HEK293T (cell line): ENCODE data around the gene CASKIN1.

Source experiments
- CTCF ChIA-PET: fragments of 350-600 bp; formaldehyde crosslinking; extraction: SDS; loops from one replicate; lab custom pipeline; 2021; ENCODE audit warnings: antibody characterized with exemption, inconsistent platforms; lab: Yijun Ruan, JAX
- POLR2A ChIA-PET: fragments of 350-600 bp; formaldehyde crosslinking; extraction: SDS; loops from one replicate; lab custom pipeline; 2020; ENCODE audit warnings: antibody characterized with exemption, inconsistent platforms; lab: Yijun Ruan, JAX
- DNase-seq: peaks from one replicate; pipeline ENCODE4 v3.0.0; 2012; ENCODE audit warnings: mixed read lengths; ENCODE audit errors: extremely low spot score
- ARNT ChIP-seq: fragments of 450-650 bp; IDR thresholded peaks from 2 replicates; pipeline ENCODE4 v1.6.1; 2017; ENCODE audit warnings: mild to moderate bottlenecking
- BHLHE40 ChIP-seq: fragments of 450-650 bp; IDR thresholded peaks from 2 replicates; pipeline ENCODE4 v1.6.1; 2016; ENCODE audit warnings: mild to moderate bottlenecking, moderate library complexity, borderline replicate concordance
- CTBP1 ChIP-seq: fragments of 450-650 bp; IDR thresholded peaks from 2 replicates; pipeline ENCODE4 v1.6.1; 2016; ENCODE audit warnings: borderline replicate concordance
- ELF4 ChIP-seq: fragments of 450-650 bp; IDR thresholded peaks from 2 replicates; pipeline ENCODE4 v1.6.1; 2017; ENCODE audit warnings: antibody characterized with exemption
- FOXA1 ChIP-seq: fragments of 450-650 bp; IDR thresholded peaks from 2 replicates; pipeline ENCODE4 v1.6.1; 2016; ENCODE audit warnings: mild to moderate bottlenecking
- FOXK2 ChIP-seq: fragments of 450-650 bp; IDR thresholded peaks from 2 replicates; pipeline ENCODE4 v1.6.1; 2016; ENCODE audit warnings: mild to moderate bottlenecking
- FOXM1 ChIP-seq: fragments of 450-650 bp; IDR thresholded peaks from 2 replicates; pipeline ENCODE4 v1.6.1; 2017; ENCODE audit warnings: mild to moderate bottlenecking, borderline replicate concordance
- HDGF ChIP-seq: fragments of 450-650 bp; IDR thresholded peaks from 2 replicates; pipeline ENCODE4 v1.6.1; 2017; ENCODE audit warnings: antibody characterized with exemption, borderline replicate concordance
- L3MBTL2 ChIP-seq: fragments of 450-650 bp; conservative IDR thresholded peaks from 2 replicates; pipeline ENCODE4 v1.6.1; 2016; ENCODE audit warnings: mild to moderate bottlenecking
- LEF1 ChIP-seq: fragments of 450-650 bp; IDR thresholded peaks from 2 replicates; pipeline ENCODE4 v1.6.1; 2017; ENCODE audit warnings: mild to moderate bottlenecking, borderline replicate concordance
- NFRKB ChIP-seq: fragments of 450-650 bp; IDR thresholded peaks from 2 replicates; pipeline ENCODE4 v1.6.1; 2016; ENCODE audit warnings: mild to moderate bottlenecking, moderate library complexity
- PKNOX1 ChIP-seq: fragments of 450-650 bp; IDR thresholded peaks from 2 replicates; pipeline ENCODE4 v1.6.1; 2016
- SP1 ChIP-seq: fragments of 450-650 bp; IDR thresholded peaks from 2 replicates; pipeline ENCODE4 v1.6.1; 2017
- SUZ12 ChIP-seq: fragments of 450-650 bp; IDR thresholded peaks from 2 replicates; pipeline ENCODE4 v1.6.1; 2016; ENCODE audit warnings: mild to moderate bottlenecking
- TARDBP ChIP-seq: fragments of 450-650 bp; IDR thresholded peaks from 2 replicates; pipeline ENCODE4 v1.6.1; 2016
- ZNF384 ChIP-seq: fragments of 450-650 bp; IDR thresholded peaks from 2 replicates; pipeline ENCODE4 v1.6.1; 2016

The CASKIN1 gene

GRCh38 chr16:2173916-2174315, 22.5 kb downstream of the CASKIN1 start:
- ChIA-PET CTCF (no interaction called here), POLR2A (interaction anchor here (2.8 kb wide), 1 partner anchor 19 kb away, joined by 27 read pairs; the partner anchor contains the start of gene TRAF7)
- TF ChIP-seq ARNT: no peak
- TF ChIP-seq SUZ12: no peak
- no peak for TF ChIP-seq CTBP1
- no peak for TF ChIP-seq SP1
- TF ChIP-seq NFRKB: no peak
- no peak for TF ChIP-seq L3MBTL2
- no peak for TF ChIP-seq FOXM1
- no peak for TF ChIP-seq HDGF
- DNase-seq: no peak

DNA sequence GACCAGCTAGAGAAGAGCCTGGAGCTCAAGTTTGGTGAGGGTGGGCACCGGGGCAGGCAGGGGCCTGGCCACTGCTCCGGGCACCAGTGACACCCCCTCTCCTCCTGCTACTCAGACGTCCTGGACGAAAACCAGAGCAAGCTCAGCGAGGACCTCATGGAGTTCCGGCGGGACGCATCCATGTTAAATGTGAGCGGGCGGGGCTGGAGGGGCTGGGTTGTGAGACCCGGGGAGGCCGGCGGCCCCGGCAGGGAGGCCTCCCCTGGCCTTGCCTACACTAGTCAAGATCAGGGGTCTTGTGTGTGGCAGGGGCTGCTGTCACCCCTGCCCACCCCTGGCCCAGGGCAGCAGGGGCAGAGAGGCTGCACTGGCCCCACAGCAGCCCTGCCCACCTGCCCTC, 23.0 kb downstream of the CASKIN1 start:
- ChIA-PET CTCF (no interaction called here), POLR2A (interaction anchor here (0.9 to 2.8 kb wide), 2 partner anchors 8 to 18 kb away, joined by 3 to 27 read pairs; partner anchors contain the start of gene TRAF7)
- no peak for DNase-seq
- TF ChIP-seq ELF4: no peak
- TF ChIP-seq HDGF: no peak
- TF ChIP-seq FOXM1: no peak
- TF ChIP-seq PKNOX1: no peak
- no peak for TF ChIP-seq BHLHE40
- no peak for TF ChIP-seq FOXK2

DNA sequence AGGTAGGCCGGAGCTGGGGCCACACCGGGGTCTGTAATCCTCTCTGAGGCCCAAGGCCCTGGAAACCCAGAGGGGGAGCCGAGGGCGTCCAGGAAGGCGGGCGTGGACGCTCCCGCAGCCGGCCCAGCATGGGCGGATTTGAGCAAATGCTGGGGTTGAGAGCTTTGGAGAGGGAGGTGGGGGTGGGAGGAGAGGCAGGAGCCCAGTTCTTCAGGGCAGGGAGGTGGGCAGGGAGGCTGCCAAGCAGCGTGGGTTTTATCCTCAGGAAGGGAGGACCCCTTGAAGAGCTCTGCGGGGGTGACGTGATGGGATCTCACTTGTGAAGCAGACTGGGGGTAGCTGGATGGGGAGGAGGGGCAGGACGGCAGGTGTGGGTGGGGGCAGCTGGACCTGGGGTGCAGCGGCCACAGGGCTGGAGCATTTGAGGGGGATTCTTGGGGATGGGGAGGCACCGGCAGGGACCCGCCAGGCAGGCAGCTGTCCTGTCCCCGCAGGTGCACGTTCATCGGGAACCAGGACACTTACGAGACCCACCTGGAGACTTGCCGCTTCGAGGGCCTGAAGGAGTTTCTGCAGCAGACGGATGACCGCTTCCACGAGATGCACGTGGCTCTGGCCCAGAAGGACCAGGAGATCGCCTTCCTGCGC, 23.6 kb downstream of the CASKIN1 start:
- ChIA-PET CTCF (no interaction called here), POLR2A (interaction anchor here (0.9 to 2.8 kb wide), 2 partner anchors 8 to 18 kb away, joined by 3 to 27 read pairs; partner anchors contain the start of gene TRAF7)
- no peak for DNase-seq
- TF ChIP-seq HDGF (no peak), PKNOX1 (no peak), L3MBTL2 (no peak), FOXK2 (no peak), FOXM1 (no peak), CTBP1 (no peak), SUZ12 (no peak), ARNT (no peak), FOXA1 (no peak), TARDBP (no peak), ZNF384 (no peak), SP1 (no peak), BHLHE40 (no peak), NFRKB (no peak), LEF1 (no peak), ELF4 (no peak)

DNA sequence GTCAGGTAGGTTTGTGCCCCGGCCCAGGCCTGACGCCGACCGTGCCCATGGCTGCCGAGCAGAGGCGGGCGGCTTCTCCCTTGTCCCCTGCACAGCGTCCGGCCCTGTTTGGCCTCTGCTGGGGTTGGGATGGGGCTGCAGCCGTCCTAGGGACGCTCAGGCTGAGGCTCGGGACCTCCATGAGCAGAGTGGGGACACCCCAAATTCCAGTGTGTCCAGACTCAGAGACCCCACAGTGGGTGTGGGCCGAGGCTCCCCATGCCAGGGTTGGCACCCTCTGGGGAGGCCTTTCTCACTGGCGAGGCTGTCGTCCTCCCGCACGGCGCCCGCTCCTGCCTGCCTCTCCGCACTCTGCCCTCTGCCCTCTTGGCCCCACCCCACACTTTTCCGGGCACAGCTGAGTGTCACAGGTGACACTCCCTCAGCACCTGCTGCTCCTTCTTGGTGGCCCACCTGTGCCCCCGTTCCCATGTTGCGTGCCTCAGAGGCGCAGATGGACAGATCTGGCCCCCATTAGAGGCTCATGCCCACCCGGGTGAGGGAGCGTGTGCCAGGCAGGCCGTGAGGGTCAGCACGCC, 24.7 kb downstream of the CASKIN1 start:
- POLR2A ChIA-PET: interaction anchor here (2.7 to 2.8 kb wide), 2 partner anchors 16 to 17 kb away, joined by 6 to 27 read pairs; partner anchors contain the start of gene TRAF7

More for the DNA sequence above, 24.7 kb downstream of the CASKIN1 start:
- DNase-seq: no peak
- no peak for TF ChIP-seq FOXK2
- no peak for TF ChIP-seq TARDBP
- TF ChIP-seq FOXM1: no peak
- TF ChIP-seq FOXA1: no peak
- TF ChIP-seq ELF4: no peak
- no peak for TF ChIP-seq ARNT
- TF ChIP-seq BHLHE40: no peak
- TF ChIP-seq SP1: no peak
- TF ChIP-seq CTBP1: no peak
- no peak for TF ChIP-seq LEF1
- TF ChIP-seq L3MBTL2: no peak
- TF ChIP-seq ZNF384: no peak
- TF ChIP-seq NFRKB: no peak
- TF ChIP-seq SUZ12: no peak
- TF ChIP-seq PKNOX1: no peak
- no peak for TF ChIP-seq HDGF
- CTCF ChIA-PET: no interaction called here
